IMR-90 (cell line): ENCODE data around the gene GRAMD2A. TPM values are rescaled to one million over a fixed set of nuclear protein-coding genes. Genes with fewer than 3 reads are reported as not detected.

ENCODE experiments used
- ATAC-seq: fragments of 200-7000 bp; cut with Tn5 transposase; 2 replicates; pipeline ENCODE4 v1.9.1; 2020; ENCODE audit warnings: low read depth, mild to moderate bottlenecking, moderate library complexity
- BruUV-seq: library from RNA; stranded (reverse); fragments of 400-500 nt; replicated peaks from 2 replicates; lab custom pipeline; 2021; lab: Mats Ljungman, UMichigan
- CTCF ChIA-PET: fragments of 300-600 bp; formaldehyde crosslinking; extraction: SDS; loops from one replicate; lab custom pipeline; 2021; ENCODE audit warnings: antibody characterized with exemption; lab: Yijun Ruan, JAX
- POLR2A ChIA-PET: fragments of 300-600 bp; sonication (Branson Sonifier 250); formaldehyde crosslinking; loops from one replicate; lab custom pipeline; 2022; ENCODE audit warnings: antibody characterized with exemption; ENCODE audit not compliant: unreplicated experiment; lab: Charles Lee
- DNase-seq: peaks from one replicate; pipeline ENCODE4 v3.0.0; 2013
- H2AFZ ChIP-seq: replicated peaks from 2 replicates; pipeline ENCODE3; 2013; ENCODE audit warnings: low read length, mild to moderate bottlenecking; ENCODE audit not compliant: poor library complexity
- H2AK5ac ChIP-seq: 2 replicates; pipeline ENCODE4 v1.6.1; 2013; ENCODE audit warnings: low read depth, low read length, inconsistent platforms
- H2AK9ac ChIP-seq: replicated peaks from 2 replicates; pipeline ENCODE3; 2013; ENCODE audit warnings: mild to moderate bottlenecking, low read depth, low read length, moderate library complexity; ENCODE audit not compliant: poor library complexity
- H2BK120ac ChIP-seq: 2 replicates; pipeline ENCODE4 v1.6.1; 2013; ENCODE audit warnings: low read depth, low read length, inconsistent platforms
- H2BK15ac ChIP-seq: 3 replicates; pipeline ENCODE4 v1.6.1; 2013; ENCODE audit warnings: low read depth, low read length, inconsistent platforms
- H2BK20ac ChIP-seq: 2 replicates; pipeline ENCODE4 v1.6.1; 2013; ENCODE audit warnings: low read depth, mild to moderate bottlenecking, inconsistent platforms, low read length, moderate library complexity
- H2BK5ac ChIP-seq: 2 replicates; pipeline ENCODE4 v1.6.1; 2013; ENCODE audit warnings: mild to moderate bottlenecking, low read depth, low read length, inconsistent platforms; ENCODE audit not compliant: poor library complexity, severe bottlenecking
- H3K14ac ChIP-seq: replicated peaks from 2 replicates; pipeline ENCODE4 v1.6.1; 2013; ENCODE audit warnings: low read depth, low read length, inconsistent platforms
- H3K18ac ChIP-seq: 2 replicates; pipeline ENCODE4 v1.6.1; 2013; ENCODE audit warnings: low read depth, low read length, control low read depth
- H3K23ac ChIP-seq: 2 replicates; pipeline ENCODE4 v1.6.1; 2013; ENCODE audit warnings: low read depth, low read length, inconsistent platforms
- H3K27ac ChIP-seq: 2 replicates; pipeline ENCODE4 v1.5.1; 2013; ENCODE audit warnings: mild to moderate bottlenecking, control low read depth, low read length; ENCODE audit not compliant: insufficient read depth
- H3K27me3 ChIP-seq: 2 replicates; pipeline ENCODE4 v1.6.1; 2013; ENCODE audit warnings: low read length; ENCODE audit not compliant: control insufficient read depth, insufficient read depth
- H3K36me3 ChIP-seq: 2 replicates; pipeline ENCODE4 v1.6.1; 2013; ENCODE audit warnings: low read length, mixed read lengths; ENCODE audit not compliant: control insufficient read depth, insufficient read depth
- H3K4ac ChIP-seq: 2 replicates; pipeline ENCODE4 v1.6.1; 2013; ENCODE audit warnings: low read depth, low read length, inconsistent platforms
- H3K4me1 ChIP-seq: 2 replicates; pipeline ENCODE4 v1.6.1; 2013; ENCODE audit warnings: low read length, mixed read lengths; ENCODE audit not compliant: control insufficient read depth, insufficient read depth
- H3K4me2 ChIP-seq: 2 replicates; pipeline ENCODE4 v1.6.1; 2013; ENCODE audit warnings: low read depth, mild to moderate bottlenecking, control low read depth, low read length, moderate library complexity
- H3K4me3 ChIP-seq: 2 replicates; pipeline ENCODE4 v1.5.1; 2013; ENCODE audit warnings: low read depth, mild to moderate bottlenecking, control low read depth, low read length, moderate library complexity; ENCODE audit not compliant: insufficient read depth
- H3K56ac ChIP-seq: 2 replicates; pipeline ENCODE4 v1.6.1; 2013; ENCODE audit warnings: low read length, inconsistent platforms; ENCODE audit not compliant: insufficient read depth; ENCODE audit errors: extremely low read depth
- H3K79me1 ChIP-seq, 2 experiments: 2 replicates each; pipeline ENCODE4 v1.6.1; 2013; ENCODE audit warnings: low read length in 2 of 2, inconsistent platforms in 1 of 2, low read depth in 1 of 2
- H3K9ac ChIP-seq: 2 replicates; pipeline ENCODE4 v1.6.1; 2013; ENCODE audit warnings: low read depth, low read length, control low read depth
- H3K9me1 ChIP-seq: 2 replicates; pipeline ENCODE4 v1.6.1; 2013; ENCODE audit warnings: low read length, inconsistent platforms; ENCODE audit not compliant: insufficient read depth
- H3K9me3 ChIP-seq: 2 replicates; pipeline ENCODE4 v1.6.1; 2013; ENCODE audit warnings: low read length; ENCODE audit not compliant: control insufficient read depth, insufficient read depth
- H4K20me1 ChIP-seq: 2 replicates; pipeline ENCODE4 v1.6.1; 2013; ENCODE audit warnings: low read length, inconsistent platforms; ENCODE audit not compliant: insufficient read depth
- H4K5ac ChIP-seq: 2 replicates; pipeline ENCODE4 v1.6.1; 2013; ENCODE audit warnings: mild to moderate bottlenecking, low read depth, low read length, control low read depth
- H4K8ac ChIP-seq, 2 experiments: 2 replicates each; pipeline ENCODE4 v1.6.1; 2013; ENCODE audit warnings: low read depth in 2 of 2, low read length in 2 of 2, control low read depth in 1 of 2, inconsistent platforms in 1 of 2
- H4K91ac ChIP-seq: 2 replicates; pipeline ENCODE4 v1.6.1; 2013; ENCODE audit warnings: low read depth, low read length, inconsistent platforms; ENCODE audit not compliant: insufficient read depth
- POLR2A ChIP-seq: IDR thresholded peaks from 2 replicates; pipeline ENCODE4 v1.6.1; 2012; ENCODE audit warnings: mild to moderate bottlenecking, low read depth, low read length
- RCOR1 ChIP-seq: IDR thresholded peaks from 2 replicates; pipeline ENCODE4 v1.6.1; 2012; ENCODE audit warnings: mild to moderate bottlenecking, low read length, improper control_type of control experiment; ENCODE audit not compliant: insufficient replicate concordance
- RFX5 ChIP-seq: IDR thresholded peaks from 2 replicates; pipeline ENCODE4 v1.8.0; 2012; ENCODE audit warnings: low read depth, mild to moderate bottlenecking, low read length, moderate library complexity
- WGBS, 2 experiments: methylation state at CpG; one replicate each; pipeline versions ENCODE4 v1.1.5 to v1.1.7; 2013; ENCODE audit warnings: missing lambda C conversion rate in 2 of 2; ENCODE audit not compliant: insufficient read length in 1 of 2; ENCODE audit errors: extremely low coverage in 2 of 2; 5-methylcytosine and 5-hydroxymethylcytosine counted together
- dilution Hi-C: fragments of 300-500 bp; cut with HindIII; formaldehyde crosslinking; loops from one replicate; pipeline ENCODE4 v1.14.3; 2018; ENCODE audit warnings: low sequenced_read_pairs; ENCODE audit not compliant: unreplicated experiment
- in situ Hi-C: fragments of 300-500 bp; cut with MboI; formaldehyde crosslinking; loops from 3 replicates; pipeline ENCODE4 v1.14.3; 2019; ENCODE audit warnings: low sequenced_read_pairs, inconsistent platforms, mixed read lengths
- intact Hi-C: fragments of 100-400 bp; cut with micrococcal nuclease; formaldehyde crosslinking; loops from 2 replicates; pipeline ENCODE4 v1.10.0; 2022
- polyA plus RNA-seq, 3 experiments: library from polyadenylated mRNA; depleted of rRNA; stranded (reverse); fragments of >200 nt; gene quantifications; 2 replicates each; pipeline ENCODE4 v1.2.3, GENCODE V29; 2012; ENCODE audit warnings: low replicate concordance in 1 of 3
- total RNA-seq: library from RNA; depleted of rRNA; stranded (reverse); fragments of >200 nt; gene quantifications from 2 replicates; pipeline ENCODE4 v1.2.3, GENCODE V29; 2012

GRAMD2A gene
- total and polyA plus RNA-seq, 2 of the 4 experiments (the other 2 are of a cell fraction): 0.14 to 0.18 TPM

DNA sequence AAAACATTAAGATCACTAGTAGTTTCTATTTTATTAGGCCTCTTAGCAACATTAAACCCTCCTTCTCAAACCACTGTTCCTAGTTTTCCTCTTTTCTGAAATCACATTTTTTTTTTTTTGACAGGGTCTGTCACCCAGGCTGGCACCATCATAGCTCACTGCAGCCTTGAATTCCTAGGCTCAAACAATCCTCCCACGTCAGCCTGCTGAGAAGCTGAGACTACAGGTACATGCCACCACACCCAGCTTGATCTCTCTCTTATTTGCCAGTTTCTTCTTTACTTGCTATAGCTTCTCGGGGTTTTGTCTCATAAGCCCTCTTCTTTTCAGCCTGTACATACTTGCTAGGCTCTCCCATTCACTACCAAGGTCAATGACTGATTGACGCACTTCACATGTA lies 51.4 kb downstream of the GRAMD2A start:
- ChIA-PET POLR2A (no interaction called here), CTCF (interaction anchor here (1.5 kb wide), 1 partner anchor 9 kb away, joined by 4 read pairs; no protein-coding TSS in a partner anchor)
- no peak overlapping the region for H3K27ac ChIP-seq
- no peak overlapping the region for H3K9ac ChIP-seq
- no peak overlapping the region for H3K4me3 ChIP-seq
- no peak overlapping the region for H2BK5ac ChIP-seq
- H3K27me3 ChIP-seq: no peaks in the 10 kb centered on the region
- H3K4me1 ChIP-seq: peaks cover 2% of the 10 kb centered on the region
- H3K4ac ChIP-seq: no peak overlapping the region
- no peak overlapping the region for H4K8ac ChIP-seq
- H3K4me2 ChIP-seq: no peak overlapping the region
- dilution Hi-C loops (no loop called here), in situ Hi-C loops (no loop called here), intact Hi-C loops (no loop called here)
- no peak overlapping the region for H2AK5ac ChIP-seq
- WGBS, 2 experiments: 76% methylated on average over 3 of the region's 3 CpGs; no CpG with 5 or more reads in 1 of the 2 experiments
- BruUV-seq: no TSS peak
- no peak overlapping the region for H3K56ac ChIP-seq
- ATAC-seq: no peak
- no peaks in the 10 kb centered on the region for H3K36me3 ChIP-seq
- no peak overlapping the region for H2AFZ ChIP-seq
- no peak overlapping the region for H4K5ac ChIP-seq
- no peak overlapping the region for H3K23ac ChIP-seq
- no peak overlapping the region for H3K14ac ChIP-seq
- H2AK9ac ChIP-seq: no peak overlapping the region
- TF ChIP-seq RCOR1 (no peak), RFX5 (no peak), POLR2A (no peak)
- no peaks in the 10 kb centered on the region for H3K9me3 ChIP-seq
- H4K91ac ChIP-seq: no peak overlapping the region
- H4K20me1 ChIP-seq: no peaks in the 10 kb centered on the region
- no peak overlapping the region for H3K18ac ChIP-seq
- DNase-seq: no peak
- no peaks in the 10 kb centered on the region for H3K9me1 ChIP-seq
- H2BK120ac ChIP-seq: no peak overlapping the region
- no peak overlapping the region for H2BK20ac ChIP-seq
- no peaks in the 10 kb centered on the region for H3K79me1 ChIP-seq
- no peak overlapping the region for H2BK15ac ChIP-seq
